HG03066 (cell line): ENCODE results near the gene GLYR1.
A peak's percentile ranks its signal among the peaks of the same experiment; 100 is the strongest.

Source experiments
- ATAC-seq: cut with Tn5 transposase; IDR thresholded peaks from one replicate; pipeline ENCODE4 v1.9.1; 2021; ENCODE audit warnings: low read depth; ENCODE audit not compliant: unreplicated experiment

Gene GLYR1

GRCh38 chr16:4813251-4814003 lies 33.7 kb downstream of the GLYR1 start:
- no peak for ATAC-seq

- no peak for ATAC-seq
Measured at GRCh38 chr16:4811773-4812172, 35.3 kb downstream of the GLYR1 start.

GRCh38 chr16:4811242-4811641 lies 35.8 kb downstream of the GLYR1 start:
- no peak for ATAC-seq

- ATAC-seq, result no peak
Measured at GRCh38 chr16:4806280-4806679, 40.8 kb downstream of the GLYR1 start.

- ATAC-seq, result no peak
Measured at GRCh38 chr16:4805231-4805630, 41.9 kb downstream of the GLYR1 start.

- ATAC-seq, result no peak
Measured at GRCh38 chr16:4803898-4804762, 43.0 kb downstream of the GLYR1 start.

- no peak for ATAC-seq
Measured at GRCh38 chr16:4803401-4803844, 43.7 kb downstream of the GLYR1 start.

GRCh38 chr16:4802659-4803287 lies 44.3 kb downstream of the GLYR1 start:
- peak; percentile 93 for ATAC-seq

- ATAC-seq, result peak; percentile 51
Measured at GRCh38 chr16:4801962-4802658, 45.0 kb downstream of the GLYR1 start, which contains the start of gene ROGDI. TSS of gene ROGDI (minus strand) at chr16:4802633. CDS start at chr16:4802571, 62 bp downstream.

GRCh38 chr16:4801051-4801961 lies 45.8 kb downstream of the GLYR1 start:
- no peak for ATAC-seq

- no peak for ATAC-seq
Measured at GRCh38 chr16:4800290-4801041, 46.6 kb downstream of the GLYR1 start.

GRCh38 chr16:4799171-4799855 lies 47.8 kb downstream of the GLYR1 start:
- ATAC-seq, result no peak

GRCh38 chr16:4798456-4798855 lies 48.6 kb downstream of the GLYR1 start:
- ATAC-seq, result no peak

GRCh38 chr16:4797805-4798252 lies 49.3 kb downstream of the GLYR1 start:
- ATAC-seq, result no peak

- no peak for ATAC-seq
Measured at GRCh38 chr16:4796982-4797804, 49.9 kb downstream of the GLYR1 start.

- no peak for ATAC-seq
Measured at GRCh38 chr16:4795828-4796572, 51.1 kb downstream of the GLYR1 start.
